Subcutaneous adipose tissue (tissue), 4 donors: ENCODE results near the gene PTPN14. TPM values are rescaled to one million over a fixed set of nuclear protein-coding genes. Genes with fewer than 3 reads are reported as not detected.

ENCODE experiments used
- CTCF ChIP-seq: fragments of 450-650 bp; IDR thresholded peaks from one replicate; pipeline ENCODE4 v1.5.1; 2016; ENCODE audit warnings: low read depth, mild to moderate bottlenecking, control low read depth, antibody characterized with exemption, moderate library complexity
- total RNA-seq, 4 donors: library from RNA; depleted of rRNA; stranded (reverse); fragments of >200 nt; gene quantifications; one replicate each; pipeline ENCODE4 v1.1.0, GENCODE V29; 2016

Gene PTPN14
- total RNA-seq, 4 donors from 2014 or later, result 13.1 to 39.2 (median 30.0) TPM

- no peak for TF ChIP-seq CTCF
Measured at GRCh38 chr1:214303141-214303930, 248.1 kb downstream of the PTPN14 start.

DNA sequence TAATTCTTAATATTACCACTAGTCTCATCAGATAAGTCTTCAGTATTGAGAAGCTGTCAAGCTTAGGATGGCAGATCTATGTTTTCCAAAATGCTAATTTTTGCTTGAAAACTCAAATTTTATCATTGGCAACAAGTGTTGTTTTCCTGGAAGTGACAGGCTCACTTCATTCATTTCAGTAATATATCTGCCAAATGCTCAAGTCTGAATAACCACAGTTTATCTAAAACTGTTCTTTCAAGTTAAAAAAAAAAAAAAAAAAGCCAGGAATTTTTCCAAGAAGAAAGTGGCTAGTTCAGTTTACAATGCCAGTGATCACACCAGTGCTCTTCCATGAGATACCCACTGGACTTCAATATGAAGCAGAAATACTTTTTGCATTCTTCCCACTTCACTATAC lies 249.9 kb downstream of the PTPN14 start:
- no peak for TF ChIP-seq CTCF

DNA sequence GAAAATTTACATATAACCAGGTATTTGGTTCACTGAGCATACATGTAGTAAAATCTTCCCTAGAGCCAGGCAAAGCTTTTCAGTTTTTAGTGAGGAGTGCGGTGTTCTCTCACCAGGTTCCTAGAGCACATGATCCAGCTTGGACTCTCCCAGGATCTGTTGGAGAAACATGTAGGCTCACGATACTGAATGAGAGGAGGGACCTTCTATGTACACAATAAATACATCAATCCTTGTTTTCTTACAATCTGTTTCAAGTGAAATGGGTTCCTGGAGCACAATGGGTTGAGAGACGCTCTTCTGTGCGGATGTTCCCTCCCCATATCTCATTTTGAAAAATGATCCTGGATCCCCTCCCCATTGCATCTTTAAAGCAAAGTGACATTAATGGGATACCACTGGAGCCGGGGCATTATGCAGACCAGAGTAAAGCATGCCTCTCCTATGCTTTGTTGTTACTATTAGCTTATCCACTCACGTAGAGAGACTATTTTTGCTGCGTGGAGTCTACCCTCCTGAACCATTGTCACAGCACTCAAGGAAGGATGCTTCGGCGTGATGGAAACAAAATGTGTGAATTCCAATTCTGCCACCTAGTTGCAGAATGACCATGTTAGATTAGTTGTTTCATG lies 251.1 kb downstream of the PTPN14 start:
- no peak for TF ChIP-seq CTCF

Other genes with a start within 250 kb of the PTPN14 start
- gene CENPF, start 51.6 kb upstream of the PTPN14 start, total RNA-seq, result 1 to 10 TPM; 1.7 to 5.1 (median 3.1) TPM